Neural cell (in vitro differentiated cells): Measurements from ENCODE around the gene PLCB1. TPM values are rescaled to one million over a fixed set of nuclear protein-coding genes. Genes with fewer than 3 reads are reported as not detected.

ENCODE experiments used
- H2AFZ ChIP-seq: fragments of 200-600, 300-800 bp; sonication (generic), shearing (Covaris generic); 2 replicates; pipeline ENCODE4 v1.6.0; 2014; ENCODE audit warnings: low read depth, mild to moderate bottlenecking, antibody characterized with exemption, low read length, moderate library complexity
- H3F3A ChIP-seq: fragments of 200-600 bp; shearing (Covaris generic); 2 replicates; pipeline ENCODE4 v1.6.1; 2016; ENCODE audit warnings: mild to moderate bottlenecking, moderate library complexity, mixed read lengths, antibody characterized with exemption, low read length; ENCODE audit not compliant: insufficient read depth, poor library complexity, severe bottlenecking
- H3K27ac ChIP-seq: fragments of 200-600, 300-800 bp; sonication (generic), shearing (Covaris generic); 2 replicates; pipeline ENCODE4 v1.5.1; 2014; ENCODE audit warnings: mild to moderate bottlenecking, low read length, moderate library complexity
- H3K27me3 ChIP-seq: fragments of 300-800, 200-600 bp; sonication (generic), shearing (Covaris generic); 2 replicates; pipeline ENCODE4 v1.6.0; 2014; ENCODE audit warnings: mild to moderate bottlenecking, low read depth, low read length, moderate library complexity; ENCODE audit not compliant: insufficient read depth
- H3K36me3 ChIP-seq: fragments of 300-800, 200-600 bp; sonication (generic), shearing (Covaris generic); 2 replicates; pipeline ENCODE4 v1.5.1; 2014; ENCODE audit warnings: mild to moderate bottlenecking, antibody characterized with exemption, low read length, moderate library complexity; ENCODE audit not compliant: insufficient read depth
- H3K4me2 ChIP-seq: fragments of 300-800, 200-600 bp; sonication (generic), shearing (Covaris generic); 2 replicates; pipeline ENCODE4 v1.6.0; 2014; ENCODE audit warnings: mild to moderate bottlenecking, low read length
- H3K4me3 ChIP-seq: fragments of 300-800, 200-600 bp; sonication (generic), shearing (Covaris generic); 2 replicates; pipeline ENCODE4 v1.5.1; 2014; ENCODE audit warnings: mild to moderate bottlenecking, low read length, moderate library complexity
- H3K79me2 ChIP-seq: fragments of 200-600 bp; shearing (Covaris generic); replicated peaks from 2 replicates; pipeline ENCODE4 v1.6.0; 2014; ENCODE audit warnings: mild to moderate bottlenecking, low read length, moderate library complexity; ENCODE audit not compliant: insufficient read depth
- H3K9ac ChIP-seq: fragments of 300-800, 200-600 bp; sonication (generic), shearing (Covaris generic); 2 replicates; pipeline ENCODE4 v1.6.1; 2016; ENCODE audit warnings: mild to moderate bottlenecking, low read length, mixed read lengths
- H3K9me2 ChIP-seq: fragments of 200-600 bp; shearing (Covaris generic); 2 replicates; pipeline ENCODE4 v1.6.1; 2016; ENCODE audit warnings: mild to moderate bottlenecking, low read length, mixed read lengths; ENCODE audit not compliant: insufficient read depth
- H3K9me3 ChIP-seq: fragments of 200-600, 300-800 bp; sonication (generic), shearing (Covaris generic); 2 replicates; pipeline ENCODE4 v1.6.1; 2016; ENCODE audit warnings: mild to moderate bottlenecking, mixed run types, low read length, moderate library complexity, mixed read lengths
- H4K20me1 ChIP-seq: fragments of 200-600 bp; shearing (Covaris generic); 2 replicates; pipeline ENCODE4 v1.6.1; 2016; ENCODE audit warnings: mild to moderate bottlenecking, mixed run types; ENCODE audit not compliant: insufficient read depth
- CTCF ChIP-seq: fragments of 450-650 bp; IDR thresholded peaks from 2 replicates; pipeline ENCODE4 v1.5.1; 2014; ENCODE audit warnings: antibody characterized with exemption, mild to moderate bottlenecking, moderate library complexity; ENCODE audit not compliant: poor library complexity, severe bottlenecking
- EP300 ChIP-seq: fragments of 450-650 bp; conservative IDR thresholded peaks from 2 replicates; pipeline ENCODE4 v1.6.1; 2014; ENCODE audit warnings: antibody characterized with exemption, mild to moderate bottlenecking, moderate library complexity; ENCODE audit not compliant: poor library complexity, severe bottlenecking
- EZH2 ChIP-seq: fragments of 200-600, 300-800 bp; shearing (Covaris generic), sonication (generic); IDR thresholded peaks from 2 replicates; pipeline ENCODE4 v1.6.1; 2014; ENCODE audit warnings: antibody characterized with exemption, low read length, borderline replicate concordance, mild to moderate bottlenecking; ENCODE audit not compliant: insufficient read depth, poor library complexity, severe bottlenecking
- MXI1 ChIP-seq: fragments of 450-650 bp; conservative IDR thresholded peaks from 2 replicates; pipeline ENCODE4 v1.6.1; 2014; ENCODE audit warnings: antibody characterized with exemption, mild to moderate bottlenecking; ENCODE audit not compliant: poor library complexity, severe bottlenecking
- POLR2AphosphoS5 ChIP-seq: IDR thresholded peaks from 2 replicates; pipeline ENCODE4 v1.6.1; 2012
- RAD21 ChIP-seq: fragments of 450-650 bp; conservative IDR thresholded peaks from 2 replicates; pipeline ENCODE4 v1.6.1; 2014; ENCODE audit warnings: antibody characterized with exemption, mild to moderate bottlenecking, moderate library complexity
- REST ChIP-seq: IDR thresholded peaks from 2 replicates; pipeline ENCODE4 v1.6.1; 2012; ENCODE audit warnings: borderline replicate concordance
- SMC3 ChIP-seq: fragments of 450-650 bp; conservative IDR thresholded peaks from 2 replicates; pipeline ENCODE4 v1.6.1; 2014; ENCODE audit warnings: antibody characterized with exemption, mild to moderate bottlenecking, moderate library complexity; ENCODE audit not compliant: poor library complexity
- TAF1 ChIP-seq: IDR thresholded peaks from 2 replicates; pipeline ENCODE4 v1.6.1; 2012; ENCODE audit warnings: low read depth
- polyA plus RNA-seq: library from polyadenylated mRNA; depleted of rRNA; stranded (reverse); fragments of >200 nt; gene quantifications from 2 replicates; pipeline ENCODE4 v1.2.3, GENCODE V29; 2014

Gene PLCB1
- polyA plus RNA-seq, 1 donor from 2014 or later: 11.4 TPM

DNA sequence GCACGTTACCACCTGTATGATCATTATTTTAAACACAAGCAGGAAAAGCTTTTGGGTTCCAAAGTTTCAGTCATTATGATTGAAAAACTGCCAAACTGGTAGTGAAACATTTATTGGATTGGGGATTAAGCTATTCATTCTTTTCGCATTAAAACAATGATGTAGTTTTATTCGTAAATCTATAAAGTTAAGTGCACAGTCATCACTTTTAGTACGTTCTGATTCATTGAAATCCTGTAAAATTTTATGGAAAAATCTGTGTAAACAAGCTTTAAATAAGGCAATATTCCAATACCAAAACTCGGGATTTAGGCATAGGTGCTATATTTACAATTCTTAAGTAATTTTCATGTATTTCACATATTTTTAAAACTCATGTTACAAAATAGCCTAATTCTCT, 379.9 kb downstream of the PLCB1 start:
- Histone ChIP-seq H3K9ac (no peak overlapping the region), H3K4me3 (no peak overlapping the region), H3K27me3 (no peaks in the 10 kb centered on the region), H3K9me3 (no peaks in the 10 kb centered on the region), H2AFZ (no peak overlapping the region), H3F3A (no peaks in the 10 kb centered on the region), H3K79me2 (no peaks in the 10 kb centered on the region), H3K36me3 (no peaks in the 10 kb centered on the region), H3K27ac (no peak overlapping the region), H3K9me2 (no peaks in the 10 kb centered on the region), H3K4me2 (no peak overlapping the region), H4K20me1 (no peaks in the 10 kb centered on the region)
- TF ChIP-seq TAF1 (no peak), CTCF (no peak), EP300 (no peak), SMC3 (no peak), POLR2AphosphoS5 (no peak), EZH2 (no peak), MXI1 (no peak), RAD21 (no peak), REST (no peak)

GRCh38 chr20:8515810-8516435, 383.9 kb downstream of the PLCB1 start:
- H3K4me2 ChIP-seq: no peak overlapping the region
- H2AFZ ChIP-seq: no peak overlapping the region
- no peaks in the 10 kb centered on the region for H3K9me3 ChIP-seq
- no peaks in the 10 kb centered on the region for H4K20me1 ChIP-seq
- H3K27ac ChIP-seq: no peak overlapping the region
- no peaks in the 10 kb centered on the region for H3K79me2 ChIP-seq
- H3K27me3 ChIP-seq: no peaks in the 10 kb centered on the region
- H3K9ac ChIP-seq: no peak overlapping the region
- no peaks in the 10 kb centered on the region for H3K36me3 ChIP-seq
- no peak for TF ChIP-seq MXI1
- TF ChIP-seq TAF1: no peak
- no peak for TF ChIP-seq CTCF
- TF ChIP-seq POLR2AphosphoS5: no peak
- no peak for TF ChIP-seq REST
- no peak for TF ChIP-seq EP300
- TF ChIP-seq EZH2: no peak
- TF ChIP-seq RAD21: no peak
- TF ChIP-seq SMC3: no peak
- H3F3A ChIP-seq: no peaks in the 10 kb centered on the region
- H3K4me3 ChIP-seq: no peak overlapping the region
- H3K9me2 ChIP-seq: no peaks in the 10 kb centered on the region
